ENCODE results near the gene AOX1. TPM values are rescaled to one million over a fixed set of nuclear protein-coding genes. Genes with fewer than 3 reads are reported as not detected.
"Not testable (repeated sequence)": the region's sequence is repeated elsewhere in the genome, so short reads cannot be mapped to it uniquely, and the experiment has no call there.

Gene AOX1
- total RNA-seq (not detected), polyA plus RNA-seq (not detected), total RNA-seq (0 to 0.44 (median 0) reads per million in 6 experiments)

DNA sequence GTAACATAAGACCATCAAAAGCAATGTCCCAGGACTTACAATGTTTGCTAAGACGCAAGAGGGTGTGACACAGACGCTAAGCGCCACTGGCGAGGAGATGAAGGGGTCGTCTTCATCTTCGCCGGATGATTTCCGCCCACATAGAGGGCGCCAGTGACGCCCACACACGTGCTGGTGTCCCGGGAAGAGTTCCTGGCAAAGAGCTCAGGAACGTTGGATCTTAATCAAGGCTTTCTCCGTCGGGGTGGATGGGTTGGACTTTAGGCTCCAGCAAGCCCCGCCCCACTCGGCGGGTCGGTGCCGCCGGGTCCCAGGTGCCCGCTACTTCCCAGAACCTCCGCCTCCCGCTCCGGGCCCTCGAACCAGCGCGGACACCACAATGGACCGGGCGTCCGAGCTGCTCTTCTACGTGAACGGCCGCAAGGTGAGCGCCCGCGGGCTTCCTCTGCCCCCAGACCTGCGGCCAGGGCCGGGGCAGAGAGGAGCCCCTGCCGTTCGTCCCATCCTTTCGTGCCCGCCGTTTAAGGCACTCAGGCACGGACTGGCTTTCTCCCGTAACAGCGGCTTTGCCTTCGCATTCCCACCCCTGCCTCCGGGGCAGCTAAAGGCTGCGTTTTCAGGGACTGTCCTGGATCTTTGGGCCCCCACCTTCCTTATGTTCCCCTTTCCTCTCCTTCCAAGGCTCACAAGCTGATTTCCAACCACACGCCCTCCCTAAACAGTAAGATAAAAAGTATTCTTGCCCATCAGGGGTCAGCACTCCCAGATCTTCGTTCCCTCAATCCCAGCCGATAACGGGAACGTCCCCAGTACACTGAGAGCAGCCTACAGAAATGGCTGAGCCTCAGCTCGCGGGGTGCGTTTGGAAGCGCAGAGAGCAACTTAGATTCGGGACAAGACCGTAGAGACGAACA, at the start of gene AOX1:
AOX1 (plus strand) TSS at position 285 of the 914 bp plus-strand sequence; CDS start at position 380, 95 bp downstream.
- Mint-ChIP-seq H3K27ac (peak within 1 kb of the TSS in 6 of 10 donors; percentile 26 to 87 (median 58)), H3K9me3 (no peaks in the 10 kb centered on the region), H3K27me3 (peaks cover 1 to 13% (median 10%) of the 10 kb centered on the region in 5 donors), H3K4me3 (peak within 1 kb of the TSS; percentile 76 to 90 (median 86)), H3K4me1 (peaks cover 3 to 20% (median 9%) of the 10 kb centered on the region in 4 donors), H3K36me3 (no peaks in the 10 kb centered on the region)
- ATAC-seq, result peak; percentile 69 to 86
- DNase-seq, result peak in 8 of 10 donors; percentile 3 to 63 (median 15)
- POLR2A ChIA-PET, result no interaction called here

DNA sequence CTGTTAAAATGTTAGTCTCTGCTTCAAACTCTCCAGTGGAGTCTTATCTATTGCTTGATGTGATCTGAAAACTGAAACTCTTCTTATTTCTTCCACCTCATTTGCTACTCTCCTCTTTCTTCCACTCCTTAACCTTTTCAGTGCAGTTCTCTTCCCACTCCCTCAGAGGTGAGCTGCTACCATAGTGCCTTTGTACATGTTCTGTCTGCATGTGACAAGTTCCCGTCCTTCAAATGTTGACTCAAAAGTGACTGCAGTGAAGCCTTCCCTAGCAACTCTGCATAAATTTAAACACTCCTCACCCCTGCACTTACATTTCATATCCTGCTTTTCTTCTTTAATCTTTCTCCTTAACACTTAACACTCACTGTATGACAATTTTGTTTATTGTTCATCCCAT, 47.7 kb upstream of the AOX1 start:
- H3K4me3 Mint-ChIP-seq, result no peak overlapping the region
- POLR2A ChIA-PET, result no interaction called here
- ATAC-seq (no peak), DNase-seq (no peak)
- peaks cover 15 to 27% (median 18%) of the 10 kb centered on the region in 3 donors for H3K36me3 Mint-ChIP-seq
- no peaks in the 10 kb centered on the region for H3K4me1 Mint-ChIP-seq
- peaks cover 0 to 6% (median 0%) of the 10 kb centered on the region in 9 donors for H3K9me3 Mint-ChIP-seq
- no peaks in the 10 kb centered on the region for H3K27me3 Mint-ChIP-seq
- H3K27ac Mint-ChIP-seq, result no peak overlapping the region

DNA sequence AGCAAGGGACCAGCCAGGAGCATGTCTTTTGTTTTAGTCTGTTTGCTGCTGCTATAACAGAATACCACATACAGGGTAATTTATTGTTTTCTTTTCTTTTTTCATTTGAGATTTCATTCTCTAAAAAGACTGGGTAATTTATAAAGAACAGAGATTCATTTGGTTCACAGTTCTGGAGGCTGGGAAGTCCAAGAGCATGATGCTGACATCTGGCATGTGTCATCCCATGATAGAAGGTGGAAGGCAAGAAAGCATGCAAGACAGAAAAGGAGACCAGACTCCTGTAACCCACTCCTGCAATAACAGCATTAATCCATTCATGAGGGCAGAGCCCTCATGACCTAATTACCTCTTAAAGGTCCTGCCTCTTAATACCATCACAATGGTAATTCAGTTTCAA, 45.0 kb upstream of the AOX1 start:
- Mint-ChIP-seq H3K27ac (no peak overlapping the region), H3K4me3 (no peak overlapping the region), H3K9me3 (peaks cover 0 to 6% (median 0%) of the 10 kb centered on the region in 9 donors), H3K27me3 (no peaks in the 10 kb centered on the region), H3K36me3 (peaks cover 15 to 37% (median 17%) of the 10 kb centered on the region in 3 donors), H3K4me1 (no peaks in the 10 kb centered on the region)
- no peak for DNase-seq
- POLR2A ChIA-PET, result no interaction called here
- ATAC-seq, result no peak

DNA sequence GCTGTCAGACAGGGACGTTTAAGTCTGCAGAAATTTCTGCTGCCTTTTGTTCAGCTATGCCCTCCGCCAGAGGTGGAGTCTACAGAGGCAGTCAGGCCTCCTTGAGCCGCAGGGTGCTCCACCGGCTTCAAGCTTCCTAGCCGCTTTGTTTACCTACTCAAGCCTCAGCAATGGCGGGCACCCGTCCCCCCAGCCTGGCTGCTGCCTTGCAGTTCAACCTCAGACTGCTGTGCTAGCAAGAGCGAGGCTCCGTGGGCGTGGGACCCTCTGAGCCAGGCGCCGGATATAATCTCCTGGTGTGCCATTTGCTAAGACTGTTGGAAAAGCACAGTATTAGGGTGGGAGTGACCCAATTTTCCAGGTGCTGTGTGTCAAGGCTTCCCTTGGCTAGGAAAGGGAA, 19.2 kb upstream of the AOX1 start:
- H3K36me3 Mint-ChIP-seq, H3K27ac Mint-ChIP-seq, DNase-seq: not testable (repeated sequence)

DNA sequence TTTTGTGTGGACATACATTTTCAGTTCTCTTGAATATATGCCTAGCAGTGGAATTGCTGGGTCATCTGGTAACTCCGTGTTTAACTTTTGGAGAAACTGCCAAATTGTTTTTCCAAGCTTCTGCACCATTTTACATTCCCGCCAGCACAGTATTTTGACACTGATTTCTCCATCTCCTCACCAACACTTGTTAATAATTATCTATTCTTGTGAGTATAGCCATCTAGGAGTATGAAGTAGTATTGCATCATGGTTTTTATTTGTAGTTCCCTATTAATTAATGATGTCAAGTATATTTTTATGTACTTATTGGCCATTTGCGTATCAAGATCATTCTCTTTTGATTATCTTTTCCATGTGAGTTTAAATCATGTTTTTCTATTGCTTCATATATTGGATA, 17.9 kb upstream of the AOX1 start:
- Mint-ChIP-seq H3K27ac (no peak overlapping the region), H3K4me3 (no peak overlapping the region), H3K27me3 (no peaks in the 10 kb centered on the region), H3K36me3 (peaks cover 4 to 9% (median 6%) of the 10 kb centered on the region in 3 donors), H3K9me3 (peaks cover 0 to 3% (median 0%) of the 10 kb centered on the region in 9 donors), H3K4me1 (no peaks in the 10 kb centered on the region)
- no peak for DNase-seq
- POLR2A ChIA-PET, result no interaction called here
- no peak for ATAC-seq

More for the DNA sequence above, 19.2 kb upstream of the AOX1 start:
- H3K4me3 Mint-ChIP-seq, ATAC-seq, H3K4me1 Mint-ChIP-seq, H3K27me3 Mint-ChIP-seq, POLR2A ChIA-PET, H3K9me3 Mint-ChIP-seq: not testable (repeated sequence)

DNA sequence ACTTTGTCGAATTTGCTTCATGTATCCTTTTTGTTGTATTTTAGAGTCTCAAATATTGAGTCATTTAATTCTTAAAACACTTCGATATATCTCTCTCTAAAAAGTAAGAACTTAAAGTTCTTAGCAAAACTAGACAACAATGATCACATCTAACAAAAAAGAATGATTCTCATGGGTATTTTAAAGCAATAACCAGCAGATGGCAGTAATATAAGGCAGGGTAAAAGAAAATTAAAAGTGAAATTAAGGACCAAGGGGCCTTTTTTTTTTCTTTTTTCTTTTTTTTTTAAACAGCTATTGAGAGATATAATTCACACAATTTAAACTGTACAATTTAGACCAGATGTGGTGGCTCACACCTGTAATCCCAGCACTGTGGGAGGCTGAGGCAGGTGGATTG, 9.9 kb upstream of the AOX1 start:
- peaks cover 0 to 5% (median 4%) of the 10 kb centered on the region in 3 donors for H3K36me3 Mint-ChIP-seq
- DNase-seq (peak in 2 of 10 donors; percentile 16 to 21), ATAC-seq (no peak)
- peak overlapping the region in 1 of 10 donors; percentile 48 for H3K27ac Mint-ChIP-seq
- H3K9me3 Mint-ChIP-seq, result no peaks in the 10 kb centered on the region
- no peaks in the 10 kb centered on the region for H3K27me3 Mint-ChIP-seq
- no peak overlapping the region for H3K4me3 Mint-ChIP-seq
- POLR2A ChIA-PET, result no interaction called here
- H3K4me1 Mint-ChIP-seq, result no peaks in the 10 kb centered on the region

DNA sequence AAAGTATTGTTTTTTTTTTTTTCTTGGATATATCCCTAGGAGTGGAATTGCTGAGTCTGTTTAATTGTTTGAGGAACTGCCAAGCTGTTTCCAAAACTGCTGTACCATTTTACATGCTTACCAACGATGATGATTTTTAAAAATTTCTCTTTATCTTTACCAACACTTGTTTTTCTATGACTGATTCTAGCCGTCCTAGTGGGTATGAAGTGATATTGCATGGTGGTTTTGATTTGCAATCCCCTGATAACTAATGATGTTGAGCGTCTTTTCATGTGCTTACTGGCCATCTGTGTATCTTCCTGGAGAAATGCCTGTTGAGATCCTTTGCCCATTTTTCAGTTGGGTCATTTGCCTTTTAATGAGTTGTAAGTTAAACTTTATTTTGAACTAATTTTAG, 8.8 kb upstream of the AOX1 start:
- Mint-ChIP-seq H3K4me3 (no peak overlapping the region), H3K27me3 (no peaks in the 10 kb centered on the region), H3K9me3 (no peaks in the 10 kb centered on the region), H3K36me3 (peaks cover 0 to 3% (median 0%) of the 10 kb centered on the region in 3 donors), H3K27ac (peak overlapping the region in 1 of 10 donors; percentile 57), H3K4me1 (no peaks in the 10 kb centered on the region)
- POLR2A ChIA-PET, result no interaction called here
- ATAC-seq, result no peak
- no peak for DNase-seq

DNA sequence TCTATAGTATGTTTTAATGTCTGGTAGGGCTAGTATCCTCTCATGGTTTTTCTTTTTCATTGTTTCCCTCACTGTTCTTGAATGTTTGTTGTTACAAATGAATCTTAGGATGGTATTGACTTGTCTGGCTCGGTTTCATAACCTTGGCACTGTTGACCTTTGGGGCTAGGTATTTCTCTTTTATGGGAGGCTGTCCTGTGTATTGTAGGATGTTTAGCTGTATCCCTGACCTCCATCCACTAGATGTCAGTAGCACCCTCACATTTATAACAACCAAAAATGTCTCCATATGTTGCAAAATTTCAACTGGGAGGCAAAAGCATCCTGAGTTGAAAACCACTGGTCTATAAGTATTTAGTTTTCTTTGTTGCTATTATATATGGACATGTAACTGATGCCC, 7.0 kb upstream of the AOX1 start:
- H3K9me3 Mint-ChIP-seq, result no peaks in the 10 kb centered on the region
- H3K4me1 Mint-ChIP-seq, result no peaks in the 10 kb centered on the region
- peaks cover 0 to 3% (median 0%) of the 10 kb centered on the region in 5 donors for H3K27me3 Mint-ChIP-seq
- no peak overlapping the region for H3K4me3 Mint-ChIP-seq
- peaks cover 0 to 3% (median 0%) of the 10 kb centered on the region in 3 donors for H3K36me3 Mint-ChIP-seq
- ATAC-seq (peak in 1 of 2 donors; percentile 33), DNase-seq (peak in 1 of 10 donors; percentile 11)
- POLR2A ChIA-PET, result no interaction called here
- H3K27ac Mint-ChIP-seq, result no peak overlapping the region

DNA sequence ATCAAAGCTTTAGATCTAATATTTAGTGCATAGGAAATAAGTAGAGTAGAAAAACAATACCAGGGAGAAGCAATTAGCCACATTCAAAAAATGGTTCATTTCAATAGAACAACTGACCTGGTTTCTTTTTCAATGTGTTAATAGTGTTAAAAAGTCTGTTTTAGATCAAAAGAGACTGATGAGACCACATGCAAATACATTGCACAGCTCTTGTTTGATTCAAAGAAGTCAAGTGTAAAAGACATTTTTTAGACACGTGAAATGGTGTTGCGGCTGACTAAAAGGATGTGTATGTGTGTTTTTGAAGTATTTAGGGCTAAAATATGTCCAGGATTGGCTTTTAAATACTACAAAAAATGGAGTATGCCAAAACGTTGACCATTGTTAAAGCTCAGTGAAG, 1.2 kb upstream of the AOX1 start:
- no peak for ATAC-seq
- Mint-ChIP-seq H3K36me3 (no peaks in the 10 kb centered on the region), H3K27me3 (peaks cover 0 to 6% (median 1%) of the 10 kb centered on the region in 5 donors), H3K27ac (no peak overlapping the region), H3K9me3 (no peaks in the 10 kb centered on the region), H3K4me1 (peaks cover 3 to 20% (median 9%) of the 10 kb centered on the region in 4 donors), H3K4me3 (peak overlapping the region in 5 of 10 donors; percentile 8 to 79 (median 29))
- no peak for DNase-seq
- POLR2A ChIA-PET, result no interaction called here

DNA sequence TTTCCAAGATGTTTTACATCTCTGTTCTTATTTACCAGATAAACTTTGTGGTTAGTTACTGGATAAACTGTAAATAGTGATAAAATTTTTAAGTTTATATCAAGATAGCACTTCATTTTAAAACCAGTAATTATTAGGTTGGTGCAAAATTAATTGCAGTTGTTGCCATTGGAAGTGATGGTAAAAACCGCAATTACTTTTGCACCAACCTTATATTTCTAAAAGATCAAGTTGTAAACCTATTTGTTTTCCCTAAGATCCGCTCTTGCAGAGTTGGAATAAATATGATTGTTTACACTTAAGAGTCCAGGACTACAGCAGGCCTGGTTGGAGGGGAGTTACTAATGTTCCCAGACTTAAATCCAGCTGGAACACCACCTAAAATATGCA, 479 bp upstream of the AOX1 start:
- POLR2A ChIA-PET, result no interaction called here

DNA sequence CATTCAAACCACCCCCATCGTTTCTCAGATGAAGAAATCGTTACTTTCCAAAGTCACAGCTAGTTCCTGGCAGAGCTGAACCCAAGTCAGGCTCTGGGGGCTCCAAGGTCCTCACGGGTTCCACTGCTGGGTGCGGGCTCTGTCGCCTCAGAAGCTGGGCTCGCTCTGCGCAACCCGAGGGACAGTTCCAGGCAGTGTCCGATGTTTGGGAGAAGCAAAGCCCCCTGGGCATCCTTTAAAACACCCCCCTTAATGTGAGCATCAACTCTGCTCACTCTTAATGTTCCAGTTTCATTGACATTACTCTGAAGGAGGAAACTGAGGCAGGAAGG, 796 bp downstream of the AOX1 start:
- no peak for ATAC-seq
- H3K27me3 Mint-ChIP-seq, result peaks cover 1 to 16% (median 12%) of the 10 kb centered on the region in 5 donors
- H3K4me1 Mint-ChIP-seq, result peaks cover 3 to 20% (median 9%) of the 10 kb centered on the region in 4 donors
- POLR2A ChIA-PET, result no interaction called here
- peak overlapping the region in 1 of 10 donors; percentile 87 for H3K27ac Mint-ChIP-seq
- no peaks in the 10 kb centered on the region for H3K9me3 Mint-ChIP-seq
- H3K36me3 Mint-ChIP-seq, result no peaks in the 10 kb centered on the region
- no peak for DNase-seq
- peak overlapping the region; percentile 76 to 90 (median 86) for H3K4me3 Mint-ChIP-seq

More for the DNA sequence above, 479 bp upstream of the AOX1 start:
- Mint-ChIP-seq H3K27me3 (peaks cover 0 to 7% (median 3%) of the 10 kb centered on the region in 5 donors), H3K4me3 (peak overlapping the region; percentile 76 to 90 (median 86)), H3K4me1 (peaks cover 3 to 20% (median 9%) of the 10 kb centered on the region in 4 donors), H3K27ac (peak overlapping the region in 2 of 10 donors; percentile 12 to 54), H3K36me3 (no peaks in the 10 kb centered on the region), H3K9me3 (no peaks in the 10 kb centered on the region)
- no peak for DNase-seq
- no peak for ATAC-seq

DNA sequence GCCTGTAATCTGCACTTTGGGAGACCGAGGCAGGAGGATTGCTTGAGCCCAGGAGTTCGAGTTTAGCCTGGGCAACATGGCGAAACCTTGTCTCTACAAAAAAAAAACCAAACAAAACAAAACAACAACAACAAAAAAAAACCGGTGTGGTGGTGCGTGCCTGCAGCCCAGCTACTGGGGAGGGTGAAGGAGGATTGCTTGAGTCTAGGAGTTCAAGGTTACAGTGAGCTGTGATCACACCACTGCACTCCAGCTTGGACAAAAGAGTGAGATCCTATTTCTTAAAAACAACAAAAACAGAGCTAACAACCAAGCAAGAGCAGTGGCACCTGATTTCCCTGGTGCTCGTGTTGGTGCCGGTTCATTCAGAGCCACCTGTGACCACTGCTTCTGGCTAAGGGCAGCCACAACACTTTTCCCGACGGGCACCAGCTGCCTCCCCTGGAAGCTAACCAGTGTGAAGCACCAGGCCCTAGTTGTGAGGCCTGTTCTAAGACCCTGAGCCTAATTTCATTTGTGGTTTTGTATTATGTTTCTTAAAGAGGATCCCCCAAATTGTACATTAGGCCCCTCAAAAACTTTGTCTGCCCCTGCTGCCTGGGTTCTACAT, 1.3 kb downstream of the AOX1 start:
- Mint-ChIP-seq H3K36me3 (no peaks in the 10 kb centered on the region), H3K27ac (peak overlapping the region in 4 of 10 donors; percentile 7 to 54 (median 48)), H3K4me3 (peak overlapping the region in 5 of 10 donors; percentile 4 to 50 (median 22)), H3K9me3 (no peaks in the 10 kb centered on the region), H3K27me3 (peaks cover 1 to 18% (median 15%) of the 10 kb centered on the region in 5 donors), H3K4me1 (peaks cover 3 to 20% (median 9%) of the 10 kb centered on the region in 4 donors)
- ATAC-seq, result no peak
- POLR2A ChIA-PET, result no interaction called here
- no peak for DNase-seq

DNA sequence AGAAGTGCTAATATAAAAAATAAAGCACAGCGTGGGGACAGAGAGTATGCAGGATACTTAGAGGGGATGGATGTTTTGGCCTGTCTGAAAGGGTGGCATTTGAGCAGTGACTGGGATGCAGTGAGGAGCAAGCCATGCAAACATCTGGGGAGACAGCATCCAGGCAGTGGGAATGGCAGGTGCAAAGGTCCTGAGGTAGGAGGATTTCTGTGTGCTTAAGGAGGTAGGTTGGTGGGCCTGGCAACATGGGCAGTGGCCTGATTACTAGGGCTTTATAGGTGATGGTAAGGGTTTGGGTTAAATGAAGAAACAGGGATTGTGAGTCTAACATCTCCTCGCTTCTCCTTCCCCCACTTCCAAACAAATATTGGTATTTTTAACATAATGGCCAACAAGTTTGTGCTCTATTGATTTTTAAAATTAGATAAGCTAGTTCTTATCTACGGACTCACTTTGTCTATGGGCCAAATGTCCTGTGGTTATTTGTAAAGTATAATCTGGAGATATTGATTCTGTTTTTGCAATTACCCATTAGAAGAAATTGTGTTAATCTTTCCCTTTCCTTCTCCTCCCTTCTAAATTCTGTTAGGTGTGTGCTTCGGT, 2.4 kb downstream of the AOX1 start:
- no peak overlapping the region for H3K27ac Mint-ChIP-seq
- H3K36me3 Mint-ChIP-seq, result no peaks in the 10 kb centered on the region
- no peak overlapping the region for H3K4me3 Mint-ChIP-seq
- POLR2A ChIA-PET, result no interaction called here
- H3K9me3 Mint-ChIP-seq, result no peaks in the 10 kb centered on the region
- DNase-seq, result no peak
- H3K4me1 Mint-ChIP-seq, result peaks cover 3 to 20% (median 9%) of the 10 kb centered on the region in 4 donors
- peaks cover 1 to 17% (median 15%) of the 10 kb centered on the region in 5 donors for H3K27me3 Mint-ChIP-seq
- ATAC-seq, result no peak

All from naive thymus-derived CD8-positive, alpha-beta T cell (primary cell).